Measurements from ENCODE around the gene PDK2. TPM values are rescaled to one million over a fixed set of nuclear protein-coding genes. Genes with fewer than 3 reads are reported as not detected.

Gene PDK2
- total RNA-seq, 1 experiment from 2014 or later: 20.4 TPM

- POLR2A ChIA-PET (ENCODE audit: low non-redundant PET): no interaction called here
- intact Hi-C loops (cut with micrococcal nuclease; ENCODE audit: unreplicated experiment): no loop called here
- CTCF ChIA-PET: no interaction called here
- no peaks in the 10 kb centered on the region for H3K9me3 ChIP-seq (ENCODE audit: low read depth, low read length, poor library complexity, severe bottlenecking)
- TF ChIP-seq CTCF (conservative IDR thresholded peaks at IDR 0.05; ENCODE audit: low read depth, low read length) (no peak), EZH2 (IDR thresholded peaks at IDR 0.05; ENCODE audit: borderline replicate concordance, low read depth, low read length, poor library complexity, severe bottlenecking) (no peak)
- no peaks in the 10 kb centered on the region for H3K4me1 ChIP-seq (ENCODE audit: insufficient read depth, low read length, poor library complexity, severe bottlenecking)
- H3K27ac ChIP-seq (ENCODE audit: low read depth, low read length, poor library complexity, severe bottlenecking): no peak overlapping the region
- no peaks in the 10 kb centered on the region for H3K27me3 ChIP-seq (replicated peaks; ENCODE audit: insufficient read depth, low read depth, low read length, poor library complexity)
- no peak for DNase-seq (ENCODE audit: low spot score)
- H3K4me3 ChIP-seq (ENCODE audit: low read depth, low read length, poor library complexity, severe bottlenecking): no peak overlapping the region
- BruUV-seq (replicated peaks): no TSS peak
- no peaks in the 10 kb centered on the region for H3K36me3 ChIP-seq (ENCODE audit: insufficient read depth, low read length, poor library complexity, severe bottlenecking)
Measured at GRCh38 chr17:50103252-50103651, 8.1 kb downstream of the PDK2 start.

- CTCF ChIA-PET: no interaction called here
- intact Hi-C loops (cut with micrococcal nuclease; ENCODE audit: unreplicated experiment): no loop called here
- POLR2A ChIA-PET (ENCODE audit: low non-redundant PET): no interaction called here
Measured at GRCh38 chr17:50103941-50104340, 8.8 kb downstream of the PDK2 start.

GRCh38 chr17:50105811-50106210 is 10.7 kb downstream of the PDK2 start:
- Histone ChIP-seq H3K9me3 (ENCODE audit: low read depth, low read length, poor library complexity, severe bottlenecking) (no peaks in the 10 kb centered on the region), H3K27ac (ENCODE audit: low read depth, low read length, poor library complexity, severe bottlenecking) (no peak overlapping the region), H3K36me3 (ENCODE audit: insufficient read depth, low read length, poor library complexity, severe bottlenecking) (no peaks in the 10 kb centered on the region), H3K4me3 (ENCODE audit: low read depth, low read length, poor library complexity, severe bottlenecking) (no peak overlapping the region), H3K4me1 (ENCODE audit: insufficient read depth, low read length, poor library complexity, severe bottlenecking) (no peaks in the 10 kb centered on the region), H3K27me3 (replicated peaks; ENCODE audit: insufficient read depth, low read depth, low read length, poor library complexity) (no peaks in the 10 kb centered on the region)
- intact Hi-C loops (cut with micrococcal nuclease; ENCODE audit: unreplicated experiment): no loop called here
- ChIA-PET POLR2A (ENCODE audit: low non-redundant PET) (no interaction called here), CTCF (interaction anchor here (0.5 kb wide), 1 partner anchor 9 kb away, joined by 3 read pairs; no protein-coding TSS in a partner anchor)
- no peak for DNase-seq (ENCODE audit: low spot score)
- BruUV-seq (replicated peaks): no TSS peak
- TF ChIP-seq EZH2 (IDR thresholded peaks at IDR 0.05; ENCODE audit: borderline replicate concordance, low read depth, low read length, poor library complexity, severe bottlenecking) (no peak), CTCF (conservative IDR thresholded peaks at IDR 0.05; ENCODE audit: low read depth, low read length) (no peak)

More at GRCh38 chr17:50103941-50104340, 8.8 kb downstream of the PDK2 start:
- Histone ChIP-seq H3K9me3 (ENCODE audit: low read depth, low read length, poor library complexity, severe bottlenecking) (no peaks in the 10 kb centered on the region), H3K36me3 (ENCODE audit: insufficient read depth, low read length, poor library complexity, severe bottlenecking) (no peaks in the 10 kb centered on the region), H3K4me3 (ENCODE audit: low read depth, low read length, poor library complexity, severe bottlenecking) (no peak overlapping the region), H3K27me3 (replicated peaks; ENCODE audit: insufficient read depth, low read depth, low read length, poor library complexity) (no peaks in the 10 kb centered on the region), H3K4me1 (ENCODE audit: insufficient read depth, low read length, poor library complexity, severe bottlenecking) (no peaks in the 10 kb centered on the region), H3K27ac (ENCODE audit: low read depth, low read length, poor library complexity, severe bottlenecking) (no peak overlapping the region)
- DNase-seq (ENCODE audit: low spot score): no peak
- BruUV-seq (replicated peaks): no TSS peak
- no peak for TF ChIP-seq EZH2 (IDR thresholded peaks at IDR 0.05; ENCODE audit: borderline replicate concordance, low read depth, low read length, poor library complexity, severe bottlenecking)
- no peak for TF ChIP-seq CTCF (conservative IDR thresholded peaks at IDR 0.05; ENCODE audit: low read depth, low read length)

All from A673 (cell line).